ENCODE results near the gene IER3.
A peak's percentile ranks its signal among the peaks of the same experiment; 100 is the strongest.
"Not testable (repeated sequence)": the region's sequence is repeated elsewhere in the genome, so short reads cannot be mapped to it uniquely, and the experiment has no call there.

The IER3 gene

GRCh38 chr6:30747300-30747687 is 2.9 kb upstream of the IER3 start:
- DNase-seq = no peak

GRCh38 chr6:30743099-30744053 is 971 bp downstream of the IER3 start:
- peak; percentile 12 for DNase-seq

GRCh38 chr6:30742316-30743098 is 1.8 kb downstream of the IER3 start, which contains the start of gene FLOT1:
TSS of gene FLOT1 (minus strand) at chr6:30742687. CDS start at chr6:30742189, 498 bp downstream.
- DNase-seq = peak; percentile 73

GRCh38 chr6:30741789-30742315 is 2.5 kb downstream of the IER3 start:
- no peak for DNase-seq

- no peak for DNase-seq
Observed at GRCh38 chr6:30741063-30741779, 3.1 kb downstream of the IER3 start.

GRCh38 chr6:30740540-30740870 is 3.8 kb downstream of the IER3 start:
- DNase-seq = no peak

- no peak for DNase-seq
Observed at GRCh38 chr6:30738532-30738931, 5.8 kb downstream of the IER3 start.

- no peak for DNase-seq
Observed at GRCh38 chr6:30735668-30736314, 8.6 kb downstream of the IER3 start.

GRCh38 chr6:30732237-30732943 is 12.0 kb downstream of the IER3 start:
- no peak for DNase-seq

- peak; percentile 80 for DNase-seq
Observed at GRCh38 chr6:30730601-30731435, 13.5 kb downstream of the IER3 start.

GRCh38 chr6:30727920-30728553 is 16.3 kb downstream of the IER3 start:
- DNase-seq = no peak

- no peak for DNase-seq
Observed at GRCh38 chr6:30726506-30727413, 17.6 kb downstream of the IER3 start.

- DNase-seq = no peak
Observed at GRCh38 chr6:30725713-30726505, 18.4 kb downstream of the IER3 start.

GRCh38 chr6:30724906-30725667 is 19.3 kb downstream of the IER3 start:
- DNase-seq = no peak

- not testable (repeated sequence) for DNase-seq
Observed at GRCh38 chr6:30723843-30724741, 20.3 kb downstream of the IER3 start.

- not testable (repeated sequence) for DNase-seq
Observed at GRCh38 chr6:30723159-30723842, 21.0 kb downstream of the IER3 start.

Data from T-helper 9 cell (primary cell).